Stimulated activated CD4-positive, alpha-beta T cell treated with anti-CD3 and anti-CD28 coated beads, Interleukin-1b, Interleukin-23, amount 100 ng/mL, for 4 hours (primary cell): ENCODE results near the gene PIP.
"Not testable (repeated sequence)": the region's sequence is repeated elsewhere in the genome, so short reads cannot be mapped to it uniquely, and the experiment has no call there.

Experiments
- DNase-seq, 2 donors: peaks; one replicate each; pipeline ENCODE4 v3.0.0-alpha.2; 2020; ENCODE audit warnings: low read depth in 2 of 2

PIP gene

GRCh38 chr7:143177374-143178119 is 45.7 kb downstream of the PIP start:
- no peak for DNase-seq

- DNase-seq: not testable (repeated sequence)
These were observed 48.9 kb downstream of the PIP start for GRCh38 chr7:143180771-143181170.

GRCh38 chr7:143181349-143181748 is 49.5 kb downstream of the PIP start:
- DNase-seq: no peak

GRCh38 chr7:143183024-143183423 is 51.1 kb downstream of the PIP start, which contains the start of gene TAS2R39:
Gene TAS2R39 (plus strand): TSS chr7:143183419. CDS start chr7:143183419, 0 bp downstream.
- DNase-seq: no peak

- no peak for DNase-seq
These were observed 53.7 kb downstream of the PIP start for GRCh38 chr7:143185551-143185950.

- no peak for DNase-seq
These were observed 57.1 kb downstream of the PIP start for GRCh38 chr7:143188994-143189393.
